ENCODE results near the gene FCMR. TPM values are rescaled to one million over a fixed set of nuclear protein-coding genes. Genes with fewer than 3 reads are reported as not detected.

FCMR gene
- total and polyA plus RNA-seq, 9 of the 15 experiments (the other 6 are each of a cell fraction or from before 2014, with no cell fraction given) = 0.11 to 0.82 (median 0.20) TPM; not detected in 5

DNA sequence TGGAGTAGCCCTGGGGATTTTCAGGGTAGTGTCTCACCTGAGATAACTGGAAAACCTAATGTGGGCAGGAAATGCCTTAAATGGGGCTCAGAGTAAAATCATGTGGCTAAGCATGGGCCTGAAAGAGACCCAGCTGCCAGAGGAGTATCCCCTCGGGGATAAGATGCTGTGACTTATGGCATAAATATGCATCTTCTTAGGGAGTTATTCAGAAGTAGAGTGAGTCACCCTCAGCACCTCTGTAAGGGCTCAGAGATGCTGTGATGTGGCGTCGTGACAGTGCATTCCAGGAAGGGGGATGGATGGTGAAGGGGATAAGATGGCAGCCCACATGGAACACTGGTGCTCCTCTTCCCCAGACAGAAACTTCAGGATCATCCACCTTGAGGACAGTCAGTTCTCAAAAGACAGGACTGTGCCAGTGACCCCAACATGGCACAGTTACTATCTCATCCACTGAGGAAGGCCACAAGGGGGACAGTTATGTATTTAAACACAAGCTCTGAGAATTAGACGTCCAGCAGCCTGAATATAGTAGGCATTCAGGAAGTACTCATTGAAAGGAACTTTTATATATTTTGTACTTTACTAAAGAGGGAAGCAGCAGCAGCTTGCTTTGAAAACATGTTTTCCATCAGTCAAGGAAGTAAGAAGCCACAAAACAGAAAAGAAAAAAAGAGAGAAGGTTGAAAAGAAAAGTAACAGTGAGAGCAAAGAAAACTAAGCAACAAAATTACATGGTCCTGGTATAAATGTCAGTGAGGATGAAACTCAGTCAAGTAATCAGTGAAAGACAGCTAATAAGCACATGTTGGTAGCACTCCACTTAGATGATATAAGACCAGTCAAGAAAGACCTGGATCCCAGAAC, 16.2 kb downstream of the FCMR start (continued):
- peak; percentile 77 for TF ChIP-seq ATF3 (IDR thresholded peaks at IDR 0.05)
- no peak for TF ChIP-seq ATF3 (CRISPR knock-in tag; conservative IDR thresholded peaks at IDR 0.05)
- TF ChIP-seq JUN (IDR thresholded peaks at IDR 0.05; ENCODE audit: borderline replicate concordance, low read depth, low read length) = peak; percentile 59; the same call in 1 of the 2 replicates
- no peak for TF ChIP-seq JUN (CRISPR knock-in tag; IDR thresholded peaks at IDR 0.05; ENCODE audit: borderline replicate concordance)
- TF ChIP-seq LEF1 (IDR thresholded peaks at IDR 0.05) = no peak
- TF ChIP-seq KDM1A (IDR thresholded peaks at IDR 0.05) = peak in 1 of 2 experiments; percentile 36; a peak in 2 of 4 replicates
- TF ChIP-seq, protein P1, sequence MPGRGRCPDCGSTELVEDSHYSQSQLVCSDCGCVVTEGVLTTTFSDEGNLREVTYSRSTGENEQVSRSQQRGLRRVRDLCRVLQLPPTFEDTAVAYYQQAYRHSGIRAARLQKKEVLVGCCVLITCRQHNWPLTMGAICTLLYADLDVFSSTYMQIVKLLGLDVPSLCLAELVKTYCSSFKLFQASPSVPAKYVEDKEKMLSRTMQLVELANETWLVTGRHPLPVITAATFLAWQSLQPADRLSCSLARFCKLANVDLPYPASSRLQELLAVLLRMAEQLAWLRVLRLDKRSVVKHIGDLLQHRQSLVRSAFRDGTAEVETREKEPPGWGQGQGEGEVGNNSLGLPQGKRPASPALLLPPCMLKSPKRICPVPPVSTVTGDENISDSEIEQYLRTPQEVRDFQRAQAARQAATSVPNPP (IDR thresholded peaks at IDR 0.05; ENCODE audit: borderline replicate concordance, insufficient read depth, insufficient read length) = no peak
- no peak for TF ChIP-seq ZBTB1 (CRISPR knock-in tag; IDR thresholded peaks at IDR 0.05; ENCODE audit: borderline replicate concordance, low read depth)

All from K562 (cell line).